Measurements from ENCODE around the gene EFCAB11. TPM values are rescaled to one million over a fixed set of nuclear protein-coding genes. Genes with fewer than 3 reads are reported as not detected.
A peak's percentile ranks its signal among the peaks of the same experiment; 100 is the strongest.

Gene EFCAB11
- total and polyA plus RNA-seq, 9 of the 15 experiments (the other 6 are each of a cell fraction or from before 2014, with no cell fraction given): 13.4 to 37.9 (median 17.4) TPM

DNA sequence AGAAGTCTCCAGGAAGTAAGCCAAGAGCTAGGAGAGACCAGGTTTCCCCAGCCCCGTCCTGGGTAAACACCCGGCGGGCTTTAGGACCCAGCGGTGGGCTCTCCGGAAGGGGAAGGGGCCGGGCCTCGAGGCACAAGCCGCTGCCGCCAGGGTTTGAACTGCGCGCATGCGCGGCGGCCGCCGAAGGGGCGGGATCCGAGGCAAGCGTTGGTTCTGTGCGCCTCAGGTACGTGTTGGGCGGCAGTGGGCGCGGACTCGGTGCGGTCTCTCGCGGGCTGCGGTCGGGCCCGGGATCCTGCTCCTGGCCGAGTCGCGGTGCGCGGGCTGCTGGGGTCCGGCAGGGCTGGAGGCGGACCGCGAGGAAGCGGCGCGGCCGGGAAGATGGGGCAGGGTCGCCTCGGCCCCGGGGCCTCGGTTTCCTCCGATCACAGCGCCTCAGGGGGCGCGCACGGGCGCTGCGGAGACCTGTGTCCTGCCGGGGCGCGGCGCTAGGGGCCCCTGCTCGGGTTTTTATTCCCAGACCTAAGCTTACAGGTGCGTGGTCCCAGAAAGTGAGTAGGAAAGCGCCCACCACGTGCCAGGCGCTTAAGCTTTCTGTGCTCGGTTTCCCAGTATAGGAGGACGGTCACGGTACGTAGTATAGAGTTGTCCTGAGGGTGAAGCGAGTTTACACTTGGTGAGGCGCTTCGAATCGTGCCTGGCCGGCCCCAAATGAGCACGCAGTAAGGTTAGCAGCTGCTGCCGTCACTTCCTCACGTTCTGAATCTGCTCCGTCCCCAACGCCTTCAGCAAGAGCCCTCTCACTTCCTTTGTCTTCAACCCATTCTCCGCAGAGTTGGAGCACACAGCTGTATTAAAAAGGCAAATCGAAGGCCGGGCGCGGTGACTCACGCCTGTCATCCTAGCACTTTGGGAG is 1.5 kb upstream of the EFCAB11 start, which contains the start of gene TDP1 (continued):
- TF ChIP-seq, protein P1, sequence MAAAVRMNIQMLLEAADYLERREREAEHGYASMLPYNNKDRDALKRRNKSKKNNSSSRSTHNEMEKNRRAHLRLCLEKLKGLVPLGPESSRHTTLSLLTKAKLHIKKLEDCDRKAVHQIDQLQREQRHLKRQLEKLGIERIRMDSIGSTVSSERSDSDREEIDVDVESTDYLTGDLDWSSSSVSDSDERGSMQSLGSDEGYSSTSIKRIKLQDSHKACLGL (CRISPR knock-in tag; IDR thresholded peaks at IDR 0.05; ENCODE audit: borderline replicate concordance, poor library complexity, severe bottlenecking): no peak
- TF ChIP-seq ZBTB11 (CRISPR knock-in tag; IDR thresholded peaks at IDR 0.05) (no peak), EZH2 (IDR thresholded peaks at IDR 0.05; ENCODE audit: borderline replicate concordance, low read depth, low read length) (no peak), KLF6 (CRISPR knock-in tag; IDR thresholded peaks at IDR 0.05; ENCODE audit: borderline replicate concordance) (no peak), JUN (IDR thresholded peaks at IDR 0.05; ENCODE audit: borderline replicate concordance, low read depth, low read length) (no peak), JUN (CRISPR knock-in tag; IDR thresholded peaks at IDR 0.05; ENCODE audit: borderline replicate concordance) (no peak), BRF2 (IDR thresholded peaks at IDR 0.05; ENCODE audit: borderline replicate concordance, insufficient read depth, insufficient read length) (no peak), NR2C2 (CRISPR knock-in tag; IDR thresholded peaks at IDR 0.05) (no peak), NR2C2 (tag; IDR thresholded peaks at IDR 0.05) (no peak), RFX7 (CRISPR knock-in tag; IDR thresholded peaks at IDR 0.05) (no peak), SRSF3 (IDR thresholded peaks at IDR 0.05; ENCODE audit: insufficient read depth, low read length) (no peak), MEIS2 (IDR thresholded peaks at IDR 0.05; ENCODE audit: partially characterized antibody) (peak; percentile 72), HNRNPUL1 (IDR thresholded peaks at IDR 0.05; ENCODE audit: low read length) (no peak), HNRNPL (IDR thresholded peaks at IDR 0.05; ENCODE audit: low read depth, low read length) (no peak), MTA3 (IDR thresholded peaks at IDR 0.05; ENCODE audit: borderline replicate concordance) (0 out of 2 replicates have a peak, but pooled peaks have one; percentile 30)
- TF ChIP-seq, protein P2, sequence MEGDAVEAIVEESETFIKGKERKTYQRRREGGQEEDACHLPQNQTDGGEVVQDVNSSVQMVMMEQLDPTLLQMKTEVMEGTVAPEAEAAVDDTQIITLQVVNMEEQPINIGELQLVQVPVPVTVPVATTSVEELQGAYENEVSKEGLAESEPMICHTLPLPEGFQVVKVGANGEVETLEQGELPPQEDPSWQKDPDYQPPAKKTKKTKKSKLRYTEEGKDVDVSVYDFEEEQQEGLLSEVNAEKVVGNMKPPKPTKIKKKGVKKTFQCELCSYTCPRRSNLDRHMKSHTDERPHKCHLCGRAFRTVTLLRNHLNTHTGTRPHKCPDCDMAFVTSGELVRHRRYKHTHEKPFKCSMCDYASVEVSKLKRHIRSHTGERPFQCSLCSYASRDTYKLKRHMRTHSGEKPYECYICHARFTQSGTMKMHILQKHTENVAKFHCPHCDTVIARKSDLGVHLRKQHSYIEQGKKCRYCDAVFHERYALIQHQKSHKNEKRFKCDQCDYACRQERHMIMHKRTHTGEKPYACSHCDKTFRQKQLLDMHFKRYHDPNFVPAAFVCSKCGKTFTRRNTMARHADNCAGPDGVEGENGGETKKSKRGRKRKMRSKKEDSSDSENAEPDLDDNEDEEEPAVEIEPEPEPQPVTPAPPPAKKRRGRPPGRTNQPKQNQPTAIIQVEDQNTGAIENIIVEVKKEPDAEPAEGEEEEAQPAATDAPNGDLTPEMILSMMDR (IDR thresholded peaks at IDR 0.05 in 2 of 3, conservative IDR thresholded peaks at IDR 0.05 in 1 of 3; ENCODE audit: insufficient read depth in 2 of 3, low read depth in 1 of 3, low read length in 3 of 3): peak in 1 of 3 experiments; percentile 67; a peak in 4 of 6 replicates
